GM12878 (cell line): ENCODE data around the gene TMEM253. TPM values are rescaled to one million over a fixed set of nuclear protein-coding genes. Genes with fewer than 3 reads are reported as not detected.
A peak's percentile ranks its signal among the peaks of the same experiment; 100 is the strongest.

ENCODE experiments used
- E2F8 ChIP-seq: fragments of 450-650 bp; IDR thresholded peaks from 2 replicates; pipeline ENCODE4 v1.6.1; 2018; ENCODE audit warnings: mild to moderate bottlenecking, low read depth, moderate library complexity; ENCODE audit not compliant: partially characterized antibody
- FOXK2 ChIP-seq: fragments of 450-650 bp; IDR thresholded peaks from 2 replicates; pipeline ENCODE4 v1.6.1; 2017; ENCODE audit warnings: mild to moderate bottlenecking, moderate library complexity
- MTA2 ChIP-seq: fragments of 450-650 bp; IDR thresholded peaks from 2 replicates; pipeline ENCODE4 v1.6.1; 2016; ENCODE audit warnings: low read depth, mild to moderate bottlenecking, moderate library complexity
- NFXL1 ChIP-seq: fragments of 450-650 bp; IDR thresholded peaks from 2 replicates; pipeline ENCODE4 v1.6.1; 2017; ENCODE audit warnings: antibody characterized with exemption, mild to moderate bottlenecking, borderline replicate concordance
- PML ChIP-seq: IDR thresholded peaks from 2 replicates; pipeline ENCODE4 v1.6.1; 2012; ENCODE audit warnings: low read length, inconsistent platforms
- RBBP5 ChIP-seq: fragments of 200-600 bp; sonication (generic); conservative IDR thresholded peaks from 2 replicates; pipeline ENCODE4 v1.6.1; 2016
- SRF ChIP-seq, 2 experiments: IDR thresholded peaks; 2 replicates each; pipeline ENCODE4 v1.6.1; 2011; ENCODE audit warnings: low read depth in 2 of 2, low read length in 2 of 2, mild to moderate bottlenecking in 1 of 2, moderate library complexity in 1 of 2
- ZBTB33 ChIP-seq: fragments of 450-650 bp; IDR thresholded peaks from 2 replicates; pipeline ENCODE4 v1.6.1; 2017; ENCODE audit warnings: mild to moderate bottlenecking
- polyA plus RNA-seq, 11 experiments: library from polyadenylated mRNA; depleted of rRNA in 4 of 11; unstranded in 6 of 11; stranded (reverse) in 5 of 11; fragments of >200 nt; fragmentation: Nextera tagmentation in 4 of 11; fragmentation: Illumina TruSeq in 1 of 11; extraction: Ambion mirVana in 4 of 11; extraction: Trizol in 1 of 11; gene quantifications; 1 replicate in 1 of 11; 2 replicates in 10 of 11; pipeline versions ENCODE4 v1.2.1 to v1.2.3, GENCODE V29; 2011 to 2016; ENCODE audit warnings: inconsistent platforms in 2 of 11, missing spikeins in 2 of 11, low read depth in 1 of 11
- total RNA-seq, 4 experiments: library from RNA; depleted of rRNA in 3 of 4; stranded (reverse); fragments of >200 nt in 3 of 4; fragmentation: Illumina TruSeq in 1 of 4; extraction: Trizol in 1 of 4; gene quantifications; 2 replicates each; pipeline versions ENCODE4 v1.2.1 to v1.2.3, GENCODE V29; 2013 to 2021
- TF ChIP-seq, protein P1 (sequence below): IDR thresholded peaks from 2 replicates; pipeline ENCODE4 v1.6.1; 2012; ENCODE audit warnings: mild to moderate bottlenecking, low read depth, low read length
- TF ChIP-seq, protein P2 (sequence below): IDR thresholded peaks from 2 replicates; pipeline ENCODE4 v1.6.1; 2011; ENCODE audit warnings: borderline replicate concordance, low read depth, mild to moderate bottlenecking, moderate library complexity, mixed read lengths, low read length; ENCODE audit not compliant: insufficient read depth; ENCODE audit errors: extremely low read length
- TF ChIP-seq, protein P3 (sequence below): fragments of 450-650 bp; formaldehyde crosslinking; IDR thresholded peaks from 2 replicates; pipeline ENCODE4 v1.5.0; 2022; ENCODE audit warnings: mild to moderate bottlenecking, missing genetic modification characterization
- TF ChIP-seq, protein P4 (sequence below): fragments of 450-650 bp; IDR thresholded peaks from 2 replicates; pipeline ENCODE4 v1.6.1; 2017; ENCODE audit warnings: antibody characterized with exemption, mild to moderate bottlenecking, moderate library complexity

The TMEM253 gene
- total and polyA plus RNA-seq, 10 of the 15 experiments (the other 5 are each of a cell fraction or from before 2014, with no cell fraction given): 0.11 to 0.48 TPM; not detected in 8

DNA sequence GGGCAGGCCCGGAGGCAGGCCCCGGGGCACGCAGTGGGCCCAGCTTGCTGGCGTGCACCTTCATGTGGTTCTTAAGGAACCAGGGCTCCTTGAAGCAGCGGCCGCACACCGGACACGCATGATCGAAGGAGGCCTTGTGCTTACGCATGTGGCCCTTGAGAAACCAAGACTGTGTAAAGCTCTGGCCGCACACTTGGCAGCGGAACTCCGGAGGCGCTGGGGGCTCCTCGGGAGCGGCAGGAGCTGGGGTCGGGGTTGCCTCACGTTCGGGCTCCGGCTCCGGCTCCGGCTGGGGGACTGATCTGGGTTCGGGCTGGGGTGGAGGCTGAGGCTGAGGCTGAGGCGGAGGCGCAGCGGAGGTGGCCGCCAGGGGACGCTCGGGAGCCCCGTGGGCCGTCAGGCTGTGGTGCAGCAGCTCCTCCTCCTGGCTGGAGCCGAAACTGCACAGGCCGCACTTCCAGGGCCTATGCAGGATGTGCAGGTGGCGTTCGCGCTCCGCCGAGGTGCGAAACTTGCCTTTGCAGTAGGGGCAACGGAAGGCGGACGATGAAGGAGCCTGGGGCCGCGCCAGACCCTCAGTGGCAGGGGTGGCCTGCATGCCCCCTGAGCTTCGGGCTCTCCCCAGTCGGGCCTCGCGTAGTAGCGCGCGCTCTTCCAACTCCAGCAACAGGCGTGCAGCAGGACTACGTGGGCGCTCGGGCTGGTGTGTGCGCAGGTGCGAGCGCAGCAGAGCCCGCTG, 8.4 kb upstream of the TMEM253 start (continued):
- TF ChIP-seq NFXL1: no peak
- TF ChIP-seq, protein P1, sequence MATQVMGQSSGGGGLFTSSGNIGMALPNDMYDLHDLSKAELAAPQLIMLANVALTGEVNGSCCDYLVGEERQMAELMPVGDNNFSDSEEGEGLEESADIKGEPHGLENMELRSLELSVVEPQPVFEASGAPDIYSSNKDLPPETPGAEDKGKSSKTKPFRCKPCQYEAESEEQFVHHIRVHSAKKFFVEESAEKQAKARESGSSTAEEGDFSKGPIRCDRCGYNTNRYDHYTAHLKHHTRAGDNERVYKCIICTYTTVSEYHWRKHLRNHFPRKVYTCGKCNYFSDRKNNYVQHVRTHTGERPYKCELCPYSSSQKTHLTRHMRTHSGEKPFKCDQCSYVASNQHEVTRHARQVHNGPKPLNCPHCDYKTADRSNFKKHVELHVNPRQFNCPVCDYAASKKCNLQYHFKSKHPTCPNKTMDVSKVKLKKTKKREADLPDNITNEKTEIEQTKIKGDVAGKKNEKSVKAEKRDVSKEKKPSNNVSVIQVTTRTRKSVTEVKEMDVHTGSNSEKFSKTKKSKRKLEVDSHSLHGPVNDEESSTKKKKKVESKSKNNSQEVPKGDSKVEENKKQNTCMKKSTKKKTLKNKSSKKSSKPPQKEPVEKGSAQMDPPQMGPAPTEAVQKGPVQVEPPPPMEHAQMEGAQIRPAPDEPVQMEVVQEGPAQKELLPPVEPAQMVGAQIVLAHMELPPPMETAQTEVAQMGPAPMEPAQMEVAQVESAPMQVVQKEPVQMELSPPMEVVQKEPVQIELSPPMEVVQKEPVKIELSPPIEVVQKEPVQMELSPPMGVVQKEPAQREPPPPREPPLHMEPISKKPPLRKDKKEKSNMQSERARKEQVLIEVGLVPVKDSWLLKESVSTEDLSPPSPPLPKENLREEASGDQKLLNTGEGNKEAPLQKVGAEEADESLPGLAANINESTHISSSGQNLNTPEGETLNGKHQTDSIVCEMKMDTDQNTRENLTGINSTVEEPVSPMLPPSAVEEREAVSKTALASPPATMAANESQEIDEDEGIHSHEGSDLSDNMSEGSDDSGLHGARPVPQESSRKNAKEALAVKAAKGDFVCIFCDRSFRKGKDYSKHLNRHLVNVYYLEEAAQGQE: no peak
- no peak for TF ChIP-seq PML
- TF ChIP-seq ZBTB33: peak; percentile 61; the same call in 1 of the 2 replicates
- TF ChIP-seq SRF (IDR thresholded peaks at IDR 0.05; ENCODE audit: low read depth in 2 of 2, low read length in 2 of 2): peak in 1 of 2 experiments; percentile 63; a peak in 1 of 4 replicates
- TF ChIP-seq, protein P2, sequence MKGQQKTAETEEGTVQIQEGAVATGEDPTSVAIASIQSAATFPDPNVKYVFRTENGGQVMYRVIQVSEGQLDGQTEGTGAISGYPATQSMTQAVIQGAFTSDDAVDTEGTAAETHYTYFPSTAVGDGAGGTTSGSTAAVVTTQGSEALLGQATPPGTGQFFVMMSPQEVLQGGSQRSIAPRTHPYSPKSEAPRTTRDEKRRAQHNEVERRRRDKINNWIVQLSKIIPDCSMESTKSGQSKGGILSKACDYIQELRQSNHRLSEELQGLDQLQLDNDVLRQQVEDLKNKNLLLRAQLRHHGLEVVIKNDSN: no peak
- TF ChIP-seq MTA2: no peak
- TF ChIP-seq, protein P3, sequence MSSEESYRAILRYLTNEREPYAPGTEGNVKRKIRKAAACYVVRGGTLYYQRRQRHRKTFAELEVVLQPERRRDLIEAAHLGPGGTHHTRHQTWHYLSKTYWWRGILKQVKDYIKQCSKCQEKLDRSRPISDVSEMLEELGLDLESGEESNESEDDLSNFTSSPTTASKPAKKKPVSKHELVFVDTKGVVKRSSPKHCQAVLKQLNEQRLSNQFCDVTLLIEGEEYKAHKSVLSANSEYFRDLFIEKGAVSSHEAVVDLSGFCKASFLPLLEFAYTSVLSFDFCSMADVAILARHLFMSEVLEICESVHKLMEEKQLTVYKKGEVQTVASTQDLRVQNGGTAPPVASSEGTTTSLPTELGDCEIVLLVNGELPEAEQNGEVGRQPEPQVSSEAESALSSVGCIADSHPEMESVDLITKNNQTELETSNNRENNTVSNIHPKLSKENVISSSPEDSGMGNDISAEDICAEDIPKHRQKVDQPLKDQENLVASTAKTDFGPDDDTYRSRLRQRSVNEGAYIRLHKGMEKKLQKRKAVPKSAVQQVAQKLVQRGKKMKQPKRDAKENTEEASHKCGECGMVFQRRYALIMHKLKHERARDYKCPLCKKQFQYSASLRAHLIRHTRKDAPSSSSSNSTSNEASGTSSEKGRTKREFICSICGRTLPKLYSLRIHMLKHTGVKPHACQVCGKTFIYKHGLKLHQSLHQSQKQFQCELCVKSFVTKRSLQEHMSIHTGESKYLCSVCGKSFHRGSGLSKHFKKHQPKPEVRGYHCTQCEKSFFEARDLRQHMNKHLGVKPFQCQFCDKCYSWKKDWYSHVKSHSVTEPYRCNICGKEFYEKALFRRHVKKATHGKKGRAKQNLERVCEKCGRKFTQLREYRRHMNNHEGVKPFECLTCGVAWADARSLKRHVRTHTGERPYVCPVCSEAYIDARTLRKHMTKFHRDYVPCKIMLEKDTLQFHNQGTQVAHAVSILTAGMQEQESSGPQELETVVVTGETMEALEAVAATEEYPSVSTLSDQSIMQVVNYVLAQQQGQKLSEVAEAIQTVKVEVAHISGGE (CRISPR knock-in tag): no peak
- no peak for TF ChIP-seq E2F8
- no peak for TF ChIP-seq RBBP5
- TF ChIP-seq FOXK2: no peak
- TF ChIP-seq, protein P4, sequence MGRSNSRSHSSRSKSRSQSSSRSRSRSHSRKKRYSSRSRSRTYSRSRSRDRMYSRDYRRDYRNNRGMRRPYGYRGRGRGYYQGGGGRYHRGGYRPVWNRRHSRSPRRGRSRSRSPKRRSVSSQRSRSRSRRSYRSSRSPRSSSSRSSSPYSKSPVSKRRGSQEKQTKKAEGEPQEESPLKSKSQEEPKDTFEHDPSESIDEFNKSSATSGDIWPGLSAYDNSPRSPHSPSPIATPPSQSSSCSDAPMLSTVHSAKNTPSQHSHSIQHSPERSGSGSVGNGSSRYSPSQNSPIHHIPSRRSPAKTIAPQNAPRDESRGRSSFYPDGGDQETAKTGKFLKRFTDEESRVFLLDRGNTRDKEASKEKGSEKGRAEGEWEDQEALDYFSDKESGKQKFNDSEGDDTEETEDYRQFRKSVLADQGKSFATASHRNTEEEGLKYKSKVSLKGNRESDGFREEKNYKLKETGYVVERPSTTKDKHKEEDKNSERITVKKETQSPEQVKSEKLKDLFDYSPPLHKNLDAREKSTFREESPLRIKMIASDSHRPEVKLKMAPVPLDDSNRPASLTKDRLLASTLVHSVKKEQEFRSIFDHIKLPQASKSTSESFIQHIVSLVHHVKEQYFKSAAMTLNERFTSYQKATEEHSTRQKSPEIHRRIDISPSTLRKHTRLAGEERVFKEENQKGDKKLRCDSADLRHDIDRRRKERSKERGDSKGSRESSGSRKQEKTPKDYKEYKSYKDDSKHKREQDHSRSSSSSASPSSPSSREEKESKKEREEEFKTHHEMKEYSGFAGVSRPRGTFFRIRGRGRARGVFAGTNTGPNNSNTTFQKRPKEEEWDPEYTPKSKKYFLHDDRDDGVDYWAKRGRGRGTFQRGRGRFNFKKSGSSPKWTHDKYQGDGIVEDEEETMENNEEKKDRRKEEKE: no peak
